Measurements from ENCODE around the gene PLAAT4.
"Not testable (repeated sequence)": the region's sequence is repeated elsewhere in the genome, so short reads cannot be mapped to it uniquely, and the experiment has no call there.

Gene PLAAT4

GRCh38 chr11:63547061-63547460 lies 10.5 kb downstream of the PLAAT4 start:
- no peak for DNase-seq

GRCh38 chr11:63548178-63548577 lies 11.6 kb downstream of the PLAAT4 start:
- no peak for DNase-seq

GRCh38 chr11:63549411-63549810 lies 12.8 kb downstream of the PLAAT4 start:
- DNase-seq: no peak

- DNase-seq: not testable (repeated sequence)
These were observed 13.6 kb downstream of the PLAAT4 start for GRCh38 chr11:63550156-63550700.

GRCh38 chr11:63551091-63551888 lies 14.7 kb downstream of the PLAAT4 start:
- no peak for DNase-seq

- no peak for DNase-seq
These were observed 15.3 kb downstream of the PLAAT4 start for GRCh38 chr11:63551889-63552266.

- no peak for DNase-seq
These were observed 16.3 kb downstream of the PLAAT4 start for GRCh38 chr11:63552921-63553320.

- DNase-seq: no peak
These were observed 17.2 kb downstream of the PLAAT4 start for GRCh38 chr11:63553759-63554158.

GRCh38 chr11:63554877-63555223 lies 18.2 kb downstream of the PLAAT4 start:
- DNase-seq: no peak

GRCh38 chr11:63556404-63557013 lies 19.9 kb downstream of the PLAAT4 start:
- no peak for DNase-seq

- peak; percentile 12 for DNase-seq
These were observed 21.0 kb downstream of the PLAAT4 start for GRCh38 chr11:63557570-63557969.

GRCh38 chr11:63558459-63559157 lies 22.0 kb downstream of the PLAAT4 start:
- DNase-seq: no peak

- DNase-seq: no peak
These were observed 24.0 kb downstream of the PLAAT4 start for GRCh38 chr11:63560506-63561180.

GRCh38 chr11:63563201-63564055 lies 26.8 kb downstream of the PLAAT4 start, which contains the start of gene PLAAT2:
PLAAT2 (minus strand) TSS chr11:63563379; CDS start chr11:63563324, 55 bp downstream.
- no peak for DNase-seq

- no peak for DNase-seq
These were observed 27.6 kb downstream of the PLAAT4 start for GRCh38 chr11:63564056-63564774.

- no peak for DNase-seq
These were observed 28.3 kb downstream of the PLAAT4 start for GRCh38 chr11:63564784-63565350.

- no peak for DNase-seq
These were observed 30.6 kb downstream of the PLAAT4 start for GRCh38 chr11:63567044-63567840.

- no peak for DNase-seq
These were observed 33.0 kb downstream of the PLAAT4 start for GRCh38 chr11:63569570-63569969.

GRCh38 chr11:63572026-63572688 lies 35.5 kb downstream of the PLAAT4 start:
- DNase-seq: no peak

All from NCI-H82 (cell line).